ENCODE results near the gene DOCK4. TPM values are rescaled to one million over a fixed set of nuclear protein-coding genes. Genes with fewer than 3 reads are reported as not detected.

Gene DOCK4
- total RNA-seq, 4 donors from 2014 or later: 8.2 to 9.0 (median 8.6) TPM

DNA sequence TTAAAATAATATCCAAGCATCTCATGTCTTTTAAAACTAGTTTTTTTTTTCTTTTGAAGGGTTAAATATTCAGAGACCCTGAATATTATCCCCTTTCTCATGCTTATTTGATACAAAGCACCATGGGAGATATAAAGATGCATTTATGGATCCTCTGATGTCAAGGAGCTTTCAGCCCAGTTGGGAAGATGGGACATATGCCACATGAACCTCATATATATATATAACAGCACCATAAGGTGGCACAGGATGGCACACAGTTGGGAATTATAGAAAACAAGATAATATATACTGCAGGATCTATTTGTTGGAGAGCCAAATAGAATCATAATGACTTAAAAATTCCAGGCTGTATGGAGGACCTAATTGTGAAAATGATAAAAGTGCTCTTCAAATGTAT is 458.5 kb downstream of the DOCK4 start:
- no peak for DNase-seq (ENCODE audit: low spot score in 2 of 2)
- intact Hi-C loops (cut with DNase I; ENCODE audit: low total_unique reads): loop anchor here (10.0 kb wide), 2 partner anchors 667 to 747 kb away; no protein-coding TSS in a partner anchor
- no peak overlapping the region for H3K4me3 ChIP-seq (ENCODE audit: low read depth, poor library complexity, severe bottlenecking)
- TF ChIP-seq, protein P1, sequence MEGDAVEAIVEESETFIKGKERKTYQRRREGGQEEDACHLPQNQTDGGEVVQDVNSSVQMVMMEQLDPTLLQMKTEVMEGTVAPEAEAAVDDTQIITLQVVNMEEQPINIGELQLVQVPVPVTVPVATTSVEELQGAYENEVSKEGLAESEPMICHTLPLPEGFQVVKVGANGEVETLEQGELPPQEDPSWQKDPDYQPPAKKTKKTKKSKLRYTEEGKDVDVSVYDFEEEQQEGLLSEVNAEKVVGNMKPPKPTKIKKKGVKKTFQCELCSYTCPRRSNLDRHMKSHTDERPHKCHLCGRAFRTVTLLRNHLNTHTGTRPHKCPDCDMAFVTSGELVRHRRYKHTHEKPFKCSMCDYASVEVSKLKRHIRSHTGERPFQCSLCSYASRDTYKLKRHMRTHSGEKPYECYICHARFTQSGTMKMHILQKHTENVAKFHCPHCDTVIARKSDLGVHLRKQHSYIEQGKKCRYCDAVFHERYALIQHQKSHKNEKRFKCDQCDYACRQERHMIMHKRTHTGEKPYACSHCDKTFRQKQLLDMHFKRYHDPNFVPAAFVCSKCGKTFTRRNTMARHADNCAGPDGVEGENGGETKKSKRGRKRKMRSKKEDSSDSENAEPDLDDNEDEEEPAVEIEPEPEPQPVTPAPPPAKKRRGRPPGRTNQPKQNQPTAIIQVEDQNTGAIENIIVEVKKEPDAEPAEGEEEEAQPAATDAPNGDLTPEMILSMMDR (IDR thresholded peaks at IDR 0.05): no peak
- TF ChIP-seq POLR2A (IDR thresholded peaks at IDR 0.05): no peak

DNA sequence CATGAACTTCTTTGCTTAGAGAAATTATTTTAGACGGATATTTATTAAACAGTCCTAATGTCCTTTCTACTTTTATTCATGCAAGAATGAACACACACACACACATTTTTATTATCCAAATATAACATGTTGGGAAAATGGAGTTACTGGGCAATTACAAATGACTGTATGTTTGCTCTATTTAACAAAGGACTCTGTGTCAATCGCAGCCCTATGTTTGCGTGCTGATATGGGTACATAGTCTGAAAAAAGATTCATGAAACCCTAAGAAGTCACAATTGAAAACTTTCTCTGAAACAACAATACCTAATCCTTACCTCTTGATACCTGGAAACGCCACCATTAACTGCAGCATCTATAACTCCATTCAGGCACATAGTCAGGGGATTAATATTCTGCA is 459.2 kb downstream of the DOCK4 start:
- H3K4me3 ChIP-seq (ENCODE audit: low read depth, poor library complexity, severe bottlenecking): no peak overlapping the region
- 93 to 94% methylated on average over 4 of the region's 4 CpGs for WGBS, 2 donors
- intact Hi-C loops (cut with DNase I; ENCODE audit: low total_unique reads): loop anchor here (10.0 kb wide), 2 partner anchors 668 to 748 kb away; no protein-coding TSS in a partner anchor
- DNase-seq (ENCODE audit: low spot score in 2 of 2): no peak
- TF ChIP-seq, protein P1 (IDR thresholded peaks at IDR 0.05): no peak
- TF ChIP-seq POLR2A (IDR thresholded peaks at IDR 0.05): no peak

DNA sequence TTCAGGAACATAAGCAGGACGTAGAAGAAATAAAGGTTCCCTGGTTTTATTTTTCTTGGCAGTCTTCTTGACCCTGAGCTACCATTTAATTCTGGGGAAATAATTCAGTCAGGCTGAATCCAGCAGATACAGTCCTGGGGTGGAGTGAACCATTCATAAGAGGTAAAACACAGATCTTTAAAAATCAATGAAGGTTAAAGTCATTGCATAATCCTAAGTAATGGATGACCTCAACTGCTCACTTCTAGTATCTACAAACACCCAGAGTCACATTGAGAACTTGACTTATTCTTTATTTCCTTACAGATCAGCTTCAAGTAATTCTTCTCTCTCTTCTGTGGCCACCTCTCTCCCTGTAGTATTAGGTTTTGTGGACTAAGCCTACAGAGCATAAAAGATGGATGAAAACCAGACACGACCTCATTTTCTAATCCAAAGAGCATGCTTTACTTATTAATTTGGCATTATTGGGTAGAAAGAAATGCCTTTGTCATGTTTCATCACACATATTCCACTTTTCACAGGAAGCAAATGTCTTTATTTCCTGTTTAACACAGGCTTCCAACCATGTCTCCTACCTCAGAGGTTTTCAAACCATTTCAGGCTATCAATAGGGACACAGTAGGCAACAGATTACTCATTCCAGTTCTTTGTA is 461.6 kb downstream of the DOCK4 start:
- no peak overlapping the region for H3K4me3 ChIP-seq (ENCODE audit: low read depth, poor library complexity, severe bottlenecking)
- WGBS, 2 donors: 57 to 65% methylated on average over 2 of the region's 2 CpGs
- TF ChIP-seq, protein P1 (IDR thresholded peaks at IDR 0.05): no peak
- no peak for TF ChIP-seq POLR2A (IDR thresholded peaks at IDR 0.05)
- DNase-seq (ENCODE audit: low spot score in 2 of 2): no peak
- intact Hi-C loops (cut with DNase I; ENCODE audit: low total_unique reads): loop anchor here (10.0 kb wide), 2 partner anchors 670 to 750 kb away; no protein-coding TSS in a partner anchor

DNA sequence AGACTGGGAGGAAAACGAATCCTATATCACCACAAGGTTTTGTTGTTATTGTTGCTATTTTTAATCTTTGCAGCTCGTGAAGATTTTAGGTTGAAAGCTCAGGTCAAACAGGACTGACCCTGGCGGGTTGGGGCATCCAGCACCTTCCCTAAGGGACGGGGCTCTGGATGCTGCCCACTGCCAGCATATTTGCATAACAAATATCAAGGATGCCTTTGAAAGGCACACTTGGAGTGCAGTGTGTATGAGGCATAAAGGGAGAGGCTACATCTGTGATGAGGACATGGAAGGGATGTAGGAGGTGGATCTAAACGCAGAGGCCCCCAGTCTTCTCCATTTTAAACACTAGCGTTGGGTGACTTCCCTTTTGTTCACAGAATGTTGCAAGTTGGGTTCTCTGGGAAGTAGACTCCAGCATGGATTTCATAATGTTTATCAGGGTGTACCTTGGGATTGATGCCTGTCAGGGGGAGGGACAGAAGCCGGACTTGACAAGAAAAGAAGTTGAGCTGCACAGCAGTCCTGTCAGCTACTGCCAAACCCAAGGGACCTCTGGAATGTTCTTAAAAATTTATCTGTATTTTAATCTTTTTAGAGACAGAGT is 462.9 kb downstream of the DOCK4 start:
- no peak for DNase-seq (ENCODE audit: low spot score in 2 of 2)
- H3K4me3 ChIP-seq (ENCODE audit: low read depth, poor library complexity, severe bottlenecking): no peak overlapping the region
- intact Hi-C loops (cut with DNase I; ENCODE audit: low total_unique reads): loop anchor here (10.0 kb wide), 2 partner anchors 671 to 751 kb away; no protein-coding TSS in a partner anchor
- WGBS, 2 donors: 84 to 87% methylated on average over 7 of the region's 7 CpGs
- TF ChIP-seq, protein P1 (IDR thresholded peaks at IDR 0.05): no peak
- no peak for TF ChIP-seq POLR2A (IDR thresholded peaks at IDR 0.05)

DNA sequence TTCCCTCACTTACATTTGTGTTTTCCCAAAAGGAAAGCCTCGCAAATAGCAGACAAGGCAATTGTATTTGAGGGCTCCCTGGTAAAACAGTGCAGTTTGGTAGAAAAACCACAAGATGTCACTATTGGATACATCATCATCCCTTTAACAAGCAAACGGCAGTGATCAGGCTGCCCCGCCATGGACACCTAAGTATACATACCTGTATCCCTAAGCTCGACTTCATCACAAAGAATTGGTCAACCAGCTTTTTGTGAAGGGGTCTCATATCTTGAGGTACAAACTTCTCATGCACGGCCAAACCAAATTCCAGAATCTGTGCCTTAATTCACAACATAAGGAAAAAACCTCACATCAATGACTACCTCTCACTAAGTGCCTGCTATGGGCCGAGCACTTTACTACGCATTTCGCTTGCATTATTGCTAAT is 464.4 kb downstream of the DOCK4 start:
- 35 to 42% methylated on average over 8 of the region's 8 CpGs for WGBS, 2 donors

More for the DNA sequence above, 464.4 kb downstream of the DOCK4 start:
- TF ChIP-seq POLR2A (IDR thresholded peaks at IDR 0.05): no peak
- TF ChIP-seq, protein P1 (IDR thresholded peaks at IDR 0.05): no peak
- no peak for DNase-seq (ENCODE audit: low spot score in 2 of 2)
- intact Hi-C loops (cut with DNase I; ENCODE audit: low total_unique reads): loop anchor here (10.0 kb wide), 2 partner anchors 673 to 753 kb away; no protein-coding TSS in a partner anchor
- H3K4me3 ChIP-seq (ENCODE audit: low read depth, poor library complexity, severe bottlenecking): no peak overlapping the region
